Kidney glomerular epithelial cell (primary cell): ENCODE results near the gene IL1RAPL2.
A peak's percentile ranks its signal among the peaks of the same experiment; 100 is the strongest.
"Not testable (repeated sequence)": the region's sequence is repeated elsewhere in the genome, so short reads cannot be mapped to it uniquely, and the experiment has no call there.

Experiments
- DNase-seq: peaks from one replicate; lab custom pipeline; 2025; lab: John Stamatoyannopoulos, UW

IL1RAPL2 gene

GRCh38 chrX:104565791-104566680 lies at the start of gene IL1RAPL2:
IL1RAPL2 (plus strand) TSS chrX:104566199.
- DNase-seq = peak; percentile 7

- no peak for DNase-seq
These were observed 43.6 kb upstream of the IL1RAPL2 start for GRCh38 chrX:104522386-104522785.

- no peak for DNase-seq
These were observed 42.1 kb upstream of the IL1RAPL2 start for GRCh38 chrX:104523858-104524257.

GRCh38 chrX:104539081-104539480 lies 26.9 kb upstream of the IL1RAPL2 start:
- no peak for DNase-seq

GRCh38 chrX:104542447-104542846 lies 23.6 kb upstream of the IL1RAPL2 start:
- not testable (repeated sequence) for DNase-seq

GRCh38 chrX:104564335-104564734 lies 1.7 kb upstream of the IL1RAPL2 start:
- DNase-seq = no peak

GRCh38 chrX:104564921-104565703 lies 887 bp upstream of the IL1RAPL2 start:
- no peak for DNase-seq

GRCh38 chrX:104566681-104567501 lies 892 bp downstream of the IL1RAPL2 start:
- DNase-seq = no peak

GRCh38 chrX:104567506-104567905 lies 1.5 kb downstream of the IL1RAPL2 start:
- no peak for DNase-seq

- DNase-seq = no peak
These were observed 2.4 kb downstream of the IL1RAPL2 start for GRCh38 chrX:104568304-104568915.

- no peak for DNase-seq
These were observed 52.3 kb downstream of the IL1RAPL2 start for GRCh38 chrX:104618106-104618895.

- DNase-seq = no peak
These were observed 55.8 kb downstream of the IL1RAPL2 start for GRCh38 chrX:104621781-104622180.

GRCh38 chrX:104641176-104641575 lies 75.2 kb downstream of the IL1RAPL2 start:
- no peak for DNase-seq

GRCh38 chrX:104647084-104647483 lies 81.1 kb downstream of the IL1RAPL2 start:
- no peak for DNase-seq

GRCh38 chrX:104659005-104659744 lies 93.2 kb downstream of the IL1RAPL2 start:
- DNase-seq = no peak

- no peak for DNase-seq
These were observed 94.1 kb downstream of the IL1RAPL2 start for GRCh38 chrX:104660092-104660491.

- peak; percentile 5 for DNase-seq
These were observed 96.7 kb downstream of the IL1RAPL2 start for GRCh38 chrX:104662694-104663093.

GRCh38 chrX:104665691-104666090 lies 99.7 kb downstream of the IL1RAPL2 start:
- no peak for DNase-seq

GRCh38 chrX:104668550-104668949 lies 102.6 kb downstream of the IL1RAPL2 start:
- peak; percentile 5 for DNase-seq

GRCh38 chrX:104669063-104669462 lies 103.1 kb downstream of the IL1RAPL2 start:
- DNase-seq = no peak
